SU-DHL-6 (cell line): ENCODE measurements around the gene CMTM6.

Source experiments
- H2AFZ ChIP-seq: fragments of 200-600 bp; sonication (generic); 2 replicates; pipeline ENCODE4 v1.6.1; 2014; ENCODE audit warnings: low read depth, mild to moderate bottlenecking, moderate library complexity, mixed read lengths, antibody characterized with exemption, low read length; ENCODE audit not compliant: severe bottlenecking
- H3F3A ChIP-seq: fragments of 200-600 bp; shearing (Covaris generic); 2 replicates; pipeline ENCODE4 v1.6.0; 2016; ENCODE audit warnings: antibody characterized with exemption, mild to moderate bottlenecking; ENCODE audit not compliant: insufficient read depth
- H3K27ac ChIP-seq: fragments of 200-600 bp; sonication (generic); 2 replicates; pipeline ENCODE4 v1.5.1; 2016; ENCODE audit warnings: low read depth, mild to moderate bottlenecking, low read length, moderate library complexity, mixed read lengths
- H3K27me3 ChIP-seq: fragments of 200-600 bp; sonication (generic), shearing (Covaris generic); 2 replicates; pipeline ENCODE4 v1.6.0; 2014; ENCODE audit warnings: mild to moderate bottlenecking, low read length
- H3K36me3 ChIP-seq: fragments of 200-600 bp; sonication (generic); 2 replicates; pipeline ENCODE4 v1.6.1; 2014; ENCODE audit warnings: mild to moderate bottlenecking, low read length, mixed read lengths
- H3K4me2 ChIP-seq: fragments of 300-600, 200-600 bp; shearing (Covaris generic), sonication (generic); 2 replicates; pipeline ENCODE4 v1.6.0; 2014; ENCODE audit warnings: low read length, low read depth, mild to moderate bottlenecking; ENCODE audit not compliant: poor library complexity, severe bottlenecking
- H3K4me3 ChIP-seq: fragments of 200-600 bp; sonication (generic); 2 replicates; pipeline ENCODE4 v1.5.1; 2014; ENCODE audit warnings: antibody characterized with exemption, low read length, mild to moderate bottlenecking, mixed read lengths; ENCODE audit not compliant: insufficient read depth, poor library complexity, severe bottlenecking
- H3K79me2 ChIP-seq: fragments of 200-600 bp; sonication (generic); 2 replicates; pipeline ENCODE4 v1.6.1; 2014; ENCODE audit warnings: mild to moderate bottlenecking, low read length, moderate library complexity; ENCODE audit not compliant: insufficient read depth
- H3K9ac ChIP-seq: fragments of 200-600 bp; sonication (generic); 2 replicates; pipeline ENCODE4 v1.7.0; 2014; ENCODE audit warnings: mild to moderate bottlenecking, low read length
- H3K9me2 ChIP-seq: fragments of 200-600 bp; sonication (generic); replicated peaks from 2 replicates; pipeline ENCODE4 v1.6.1; 2014; ENCODE audit warnings: low read length; ENCODE audit not compliant: insufficient read depth
- H3K9me3 ChIP-seq: fragments of 200-600 bp; sonication (generic); 2 replicates; pipeline ENCODE4 v1.6.1; 2014; ENCODE audit warnings: low read length, mixed read lengths; ENCODE audit not compliant: insufficient read depth
- H4K20me1 ChIP-seq: fragments of 200-600 bp; sonication (generic); 2 replicates; pipeline ENCODE4 v1.6.1; 2014; ENCODE audit warnings: low read depth, mild to moderate bottlenecking, antibody characterized with exemption, low read length, moderate library complexity, mixed read lengths
- CTCF ChIP-seq: fragments of 200-600 bp; sonication (generic); IDR thresholded peaks from one replicate; pipeline ENCODE4 v1.5.1; 2017; ENCODE audit warnings: antibody characterized with exemption, mild to moderate bottlenecking, low read length, moderate library complexity; ENCODE audit not compliant: insufficient read depth, poor library complexity, severe bottlenecking
- EZH2phosphoT487 ChIP-seq: fragments of 200-600 bp; sonication (generic), shearing (Covaris generic); conservative IDR thresholded peaks from 2 replicates; pipeline ENCODE4 v1.6.1; 2018; ENCODE audit warnings: mild to moderate bottlenecking, antibody characterized with exemption, low read length, moderate library complexity, mixed read lengths

CMTM6 gene

DNA sequence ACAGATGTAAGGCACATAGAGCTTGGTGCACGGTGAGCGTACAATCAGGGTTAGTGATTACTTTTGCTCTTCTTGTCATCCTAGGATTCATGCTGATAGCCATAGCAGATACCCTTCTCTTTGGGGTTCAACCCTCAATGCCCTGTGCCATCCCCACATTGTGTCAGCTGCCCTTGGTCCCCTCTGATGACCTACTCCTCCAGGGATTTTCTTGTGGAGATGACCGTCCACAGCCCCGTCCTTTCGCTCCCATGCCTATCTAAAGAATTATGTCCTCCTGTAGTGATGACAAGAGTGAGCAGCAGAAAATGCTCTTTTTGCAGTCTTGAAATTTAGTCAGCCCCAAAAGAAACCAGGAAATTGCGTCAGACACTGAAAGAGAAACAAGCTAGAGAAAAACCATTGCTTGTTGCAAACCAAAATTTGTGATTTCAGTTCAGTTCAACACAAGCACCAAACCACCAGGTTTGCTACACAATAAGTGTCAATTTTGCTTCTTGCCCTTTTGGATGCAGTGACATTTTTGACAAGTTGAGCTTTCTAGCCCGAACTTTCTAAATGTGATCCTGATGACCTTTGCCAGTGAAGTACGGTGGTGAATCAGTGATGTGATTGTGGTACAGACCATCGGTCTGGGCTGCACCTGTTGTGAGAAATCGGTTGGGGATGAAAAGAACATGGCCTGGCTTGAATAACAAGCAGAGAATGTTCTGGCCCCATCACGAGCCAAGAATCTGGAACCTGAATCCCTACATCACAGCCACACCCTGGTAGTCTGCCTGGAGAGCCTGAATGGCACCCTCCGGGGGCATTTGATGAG lies 69.7 kb downstream of the CMTM6 start:
- no peaks in the 10 kb centered on the region for H4K20me1 ChIP-seq
- H3K27me3 ChIP-seq, result no peaks in the 10 kb centered on the region
- H3K36me3 ChIP-seq, result no peaks in the 10 kb centered on the region
- no peaks in the 10 kb centered on the region for H3K9me3 ChIP-seq
- no peak overlapping the region for H3K4me3 ChIP-seq
- no peaks in the 10 kb centered on the region for H3K9me2 ChIP-seq
- no peaks in the 10 kb centered on the region for H3F3A ChIP-seq
- no peak overlapping the region for H3K9ac ChIP-seq
- H2AFZ ChIP-seq, result no peak overlapping the region
- H3K4me2 ChIP-seq, result no peak overlapping the region
- H3K79me2 ChIP-seq, result no peaks in the 10 kb centered on the region
- H3K27ac ChIP-seq, result no peak overlapping the region
- TF ChIP-seq EZH2phosphoT487 (no peak), CTCF (no peak)

- no peaks in the 10 kb centered on the region for H3K79me2 ChIP-seq
- no peak for TF ChIP-seq EZH2phosphoT487
- no peak for TF ChIP-seq CTCF
- H4K20me1 ChIP-seq, result no peaks in the 10 kb centered on the region
- no peak overlapping the region for H3K9ac ChIP-seq
- H3F3A ChIP-seq, result no peaks in the 10 kb centered on the region
- H3K4me3 ChIP-seq, result no peak overlapping the region
- H3K9me2 ChIP-seq, result no peaks in the 10 kb centered on the region
- H3K27me3 ChIP-seq, result no peaks in the 10 kb centered on the region
- no peak overlapping the region for H2AFZ ChIP-seq
- H3K27ac ChIP-seq, result no peak overlapping the region
- H3K36me3 ChIP-seq, result no peaks in the 10 kb centered on the region
- no peak overlapping the region for H3K4me2 ChIP-seq
- H3K9me3 ChIP-seq, result no peaks in the 10 kb centered on the region
These were observed 70.5 kb downstream of the CMTM6 start for GRCh38 chr3:32432045-32432710.

DNA sequence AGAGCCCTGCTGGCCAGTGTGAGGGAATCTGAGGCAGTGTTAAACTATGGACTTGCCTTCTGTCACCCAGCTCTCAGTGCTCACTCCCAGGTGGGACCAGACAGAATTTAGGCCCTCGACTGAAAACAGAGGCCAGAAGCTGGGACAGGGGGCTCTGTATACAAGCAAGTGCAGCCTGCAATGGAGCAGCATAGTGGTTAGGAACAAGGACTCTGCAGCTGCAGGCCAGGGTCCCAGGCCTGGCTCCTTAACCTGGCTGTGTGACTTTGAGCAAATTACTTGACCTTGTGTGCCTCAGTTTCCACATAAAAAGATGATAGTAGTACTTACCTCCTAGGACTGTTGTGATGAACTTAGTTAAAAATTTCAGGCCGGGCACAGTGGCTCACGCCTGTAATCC lies 71.2 kb downstream of the CMTM6 start:
- Histone ChIP-seq H2AFZ (no peak overlapping the region), H3K9ac (no peak overlapping the region), H3F3A (no peaks in the 10 kb centered on the region), H3K27me3 (no peaks in the 10 kb centered on the region), H3K79me2 (no peaks in the 10 kb centered on the region), H3K36me3 (no peaks in the 10 kb centered on the region), H3K4me3 (no peak overlapping the region), H3K27ac (no peak overlapping the region), H3K4me2 (no peak overlapping the region), H3K9me3 (no peaks in the 10 kb centered on the region), H4K20me1 (no peaks in the 10 kb centered on the region), H3K9me2 (no peaks in the 10 kb centered on the region)
- TF ChIP-seq EZH2phosphoT487 (no peak), CTCF (no peak)
